Right lobe of liver (tissue), 6 donors: ENCODE data around the gene SLC9A2. TPM values are rescaled to one million over a fixed set of nuclear protein-coding genes. Genes with fewer than 3 reads are reported as not detected.

Source experiments
- ATAC-seq, 4 donors: fragments of 200-7000 bp; cut with Tn5 transposase; one replicate each; pipeline ENCODE4 v1.9.1; 2020; ENCODE audit warnings: mild to moderate bottlenecking in 4 of 4, moderate library complexity in 4 of 4
- DNase-seq, 3 donors: peaks; one replicate each; pipeline ENCODE4 v3.0.0-alpha.2; 2020
- H3K27ac ChIP-seq, 3 donors: fragments of 200-600 bp; one replicate each; pipeline ENCODE4 v1.8.0; 2022
- H3K27me3 ChIP-seq, 2 donors: fragments of 200-600 bp; one replicate each; pipeline ENCODE4 v1.8.0; 2022
- H3K36me3 ChIP-seq, 4 donors: fragments of 200-600 bp; sonication (generic) in 1 of 4; one replicate each; pipeline versions ENCODE4 v1.5.1 to v1.8.0; 2017 to 2022; ENCODE audit warnings: control low read depth in 1 of 4
- H3K4me1 ChIP-seq, 4 donors: fragments of 200-600 bp; sonication (generic) in 1 of 4; one replicate each; pipeline versions ENCODE4 v1.5.1 to v1.8.0; 2017 to 2022; ENCODE audit warnings: control low read depth in 1 of 4
- H3K4me3 ChIP-seq, 3 donors: fragments of 200-600 bp; one replicate each; pipeline ENCODE4 v1.8.0; 2022
- H3K9me3 ChIP-seq, 4 donors: fragments of 200-600 bp; sonication (generic) in 1 of 4; one replicate each; pipeline versions ENCODE4 v1.5.1 to v1.8.0; 2017 to 2022; ENCODE audit warnings: control low read depth in 1 of 4
- POLR2A ChIP-seq: fragments of 450-650 bp; IDR thresholded peaks from one replicate; pipeline ENCODE4 v1.6.1; 2017; ENCODE audit warnings: antibody characterized with exemption, mild to moderate bottlenecking
- WGBS: methylation state at CpG from one replicate; pipeline ENCODE4 v1.1.6; 2018; ENCODE audit warnings: low coverage, low lambda C conversion rate; ENCODE audit not compliant: insufficient coverage; ENCODE audit errors: missing lambda C conversion rate; 5-methylcytosine and 5-hydroxymethylcytosine counted together
- intact Hi-C, 2 donors: fragments of 100-400 bp; cut with DNase I; formaldehyde crosslinking; loops; one replicate each; pipeline versions ENCODE4 v1.11.2 to v1.14.1; 2022
- total RNA-seq, 6 experiments: library from RNA; depleted of rRNA in 2 of 6; stranded (reverse); fragments of >200 nt in 2 of 6; fragmentation: NEBNext Ultra II Directional in 3 of 6; extraction: Animal tissue kit (Norgen Biotek cat#: 25700) in 3 of 6; gene quantifications; one replicate each; pipeline versions ENCODE4 v1.1.0 to v1.2.4, GENCODE V29; 2016 to 2023
- TF ChIP-seq, protein P1 (sequence below), 4 donors: fragments of 200-600 bp in 3 of 4; fragments of 450-650 bp in 1 of 4; IDR thresholded peaks; one replicate each; pipeline versions ENCODE4 v1.5.1 to v1.8.0; 2016 to 2022; ENCODE audit warnings: antibody characterized with exemption in 4 of 4, mild to moderate bottlenecking in 2 of 4
- donor health status: DM: no; HTN: yes; CAD: no.
- donor health status: DM: no; HTN: no; CAD: no.
- donor health status: DM: no; HTN: no; CAD: no.
- donor health status: DM: no; HTN: yes; CAD: no.
- donor health status: DM: no; HTN: yes; CAD: no.

Gene SLC9A2
- total RNA-seq, 6 experiments from 2014 or later = 0.06 TPM; not detected in 5

DNA sequence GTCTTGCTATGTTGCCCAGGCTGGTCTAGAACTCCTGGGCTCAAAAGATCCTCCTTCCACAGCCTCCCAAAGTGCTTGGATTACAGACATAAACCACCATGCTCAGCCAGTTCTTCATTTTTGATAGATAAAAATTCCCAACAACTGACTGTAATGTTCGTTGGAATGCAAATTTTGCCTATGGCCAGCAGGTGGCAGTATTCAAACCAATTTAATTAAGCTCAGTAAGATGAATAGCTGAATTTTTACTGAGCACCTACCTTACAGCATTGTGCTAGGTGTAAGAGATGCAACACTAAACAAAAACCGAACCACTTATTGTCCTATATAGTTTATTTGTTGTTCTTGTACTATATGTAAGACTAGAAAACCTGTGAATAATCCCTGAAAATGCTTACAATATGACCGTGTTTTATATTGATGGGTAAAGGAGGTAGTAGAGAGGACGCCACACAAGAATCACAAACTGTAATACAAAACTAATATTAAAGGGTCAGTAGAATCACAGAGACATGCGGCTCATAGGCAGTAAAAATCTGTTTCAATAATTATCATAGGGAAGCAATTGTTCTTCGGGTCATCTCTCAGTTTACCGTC, 134.3 kb downstream of the SLC9A2 start:
- ATAC-seq (peak; percentile 78 to 88 (median 84)), DNase-seq (peak in 1 of 3 donors; percentile 50)
- Histone ChIP-seq H3K36me3 (no peaks in the 10 kb centered on the region), H3K4me3 (no peak overlapping the region), H3K27ac (no peak overlapping the region), H3K4me1 (peaks cover 0 to 21% (median 6%) of the 10 kb centered on the region in 4 donors), H3K9me3 (no peaks in the 10 kb centered on the region), H3K27me3 (no peaks in the 10 kb centered on the region)
- intact Hi-C loops = loop anchor here in 1 of 2 donors (10.0 kb wide), 1 partner anchor 51 kb away; no protein-coding TSS in a partner anchor
- TF ChIP-seq, protein P1, sequence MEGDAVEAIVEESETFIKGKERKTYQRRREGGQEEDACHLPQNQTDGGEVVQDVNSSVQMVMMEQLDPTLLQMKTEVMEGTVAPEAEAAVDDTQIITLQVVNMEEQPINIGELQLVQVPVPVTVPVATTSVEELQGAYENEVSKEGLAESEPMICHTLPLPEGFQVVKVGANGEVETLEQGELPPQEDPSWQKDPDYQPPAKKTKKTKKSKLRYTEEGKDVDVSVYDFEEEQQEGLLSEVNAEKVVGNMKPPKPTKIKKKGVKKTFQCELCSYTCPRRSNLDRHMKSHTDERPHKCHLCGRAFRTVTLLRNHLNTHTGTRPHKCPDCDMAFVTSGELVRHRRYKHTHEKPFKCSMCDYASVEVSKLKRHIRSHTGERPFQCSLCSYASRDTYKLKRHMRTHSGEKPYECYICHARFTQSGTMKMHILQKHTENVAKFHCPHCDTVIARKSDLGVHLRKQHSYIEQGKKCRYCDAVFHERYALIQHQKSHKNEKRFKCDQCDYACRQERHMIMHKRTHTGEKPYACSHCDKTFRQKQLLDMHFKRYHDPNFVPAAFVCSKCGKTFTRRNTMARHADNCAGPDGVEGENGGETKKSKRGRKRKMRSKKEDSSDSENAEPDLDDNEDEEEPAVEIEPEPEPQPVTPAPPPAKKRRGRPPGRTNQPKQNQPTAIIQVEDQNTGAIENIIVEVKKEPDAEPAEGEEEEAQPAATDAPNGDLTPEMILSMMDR (IDR thresholded peaks at IDR 0.05) = peak; percentile 78 to 82 (median 82)
- TF ChIP-seq POLR2A = no peak
- 35% methylated on average over 5 of the region's 7 CpGs for WGBS

DNA sequence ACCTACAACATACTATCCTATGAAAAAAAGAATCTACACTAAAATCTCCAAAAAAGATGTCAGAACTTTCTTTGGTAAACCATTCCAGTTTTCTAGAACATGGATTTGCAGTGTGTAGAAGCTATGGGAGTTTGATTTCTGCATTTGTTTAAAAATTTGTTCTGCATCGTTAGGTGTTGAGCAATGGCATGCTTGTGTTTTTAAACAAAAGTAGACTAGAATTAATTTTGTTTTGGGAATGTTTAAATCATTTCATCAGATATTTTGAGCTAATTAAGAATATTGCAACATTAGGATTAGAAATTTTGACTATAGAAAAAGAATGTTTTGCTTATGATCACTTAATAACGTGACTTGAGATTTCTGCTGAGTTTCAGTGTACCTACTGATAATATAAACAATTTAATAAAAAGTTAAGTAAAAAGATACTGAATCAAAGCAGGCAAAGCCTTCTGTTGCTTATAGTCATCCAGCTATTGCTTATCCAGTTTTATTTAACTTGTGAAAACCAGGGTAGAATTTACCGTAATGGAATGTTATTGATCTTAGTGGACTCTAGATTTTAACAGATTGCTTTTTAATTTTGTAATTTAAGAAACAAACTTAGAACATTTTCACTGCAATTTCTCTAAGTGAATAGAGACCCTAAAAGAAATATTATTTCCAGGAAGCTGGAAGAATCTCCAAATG, 135.2 kb downstream of the SLC9A2 start:
- DNase-seq = no peak
- Histone ChIP-seq H3K36me3 (no peaks in the 10 kb centered on the region), H3K4me1 (peaks cover 0 to 24% (median 6%) of the 10 kb centered on the region in 4 donors), H3K9me3 (no peaks in the 10 kb centered on the region), H3K27ac (peak overlapping the region in 2 of 3 donors; percentile 13 to 55), H3K27me3 (no peaks in the 10 kb centered on the region), H3K4me3 (no peak overlapping the region)
- ATAC-seq = peak; percentile 33 to 52 (median 46)
- WGBS = 37% methylated on average over 3 of the region's 3 CpGs
- intact Hi-C loops = loop anchor here in 1 of 2 donors (10.0 kb wide), 1 partner anchor 50 kb away; no protein-coding TSS in a partner anchor
- no peak for TF ChIP-seq POLR2A
- TF ChIP-seq, protein P1 (IDR thresholded peaks at IDR 0.05) = no peak

GRCh38 chr2:102755284-102755683, 135.9 kb downstream of the SLC9A2 start:
- TF ChIP-seq POLR2A = no peak
- TF ChIP-seq, protein P1 (IDR thresholded peaks at IDR 0.05) = no peak
- peak overlapping the region in 2 of 3 donors; percentile 13 to 55 for H3K27ac ChIP-seq
- peaks cover 0 to 24% (median 6%) of the 10 kb centered on the region in 4 donors for H3K4me1 ChIP-seq
- H3K36me3 ChIP-seq = no peaks in the 10 kb centered on the region
- WGBS = 22% methylated on average over 4 of the region's 4 CpGs
- ATAC-seq = peak; percentile 67 to 85 (median 73)
- H3K9me3 ChIP-seq = no peaks in the 10 kb centered on the region
- intact Hi-C loops = loop anchor here in 1 of 2 donors (10.0 kb wide), 1 partner anchor 50 kb away; no protein-coding TSS in a partner anchor
- H3K4me3 ChIP-seq = no peak overlapping the region
- DNase-seq = no peak
- no peaks in the 10 kb centered on the region for H3K27me3 ChIP-seq

- no peaks in the 10 kb centered on the region for H3K27me3 ChIP-seq
- intact Hi-C loops = loop anchor here in 1 of 2 donors (10.0 kb wide), 1 partner anchor 46 kb away; no protein-coding TSS in a partner anchor
- H3K4me1 ChIP-seq = peaks cover 0 to 24% (median 6%) of the 10 kb centered on the region in 4 donors
- no peak overlapping the region for H3K4me3 ChIP-seq
- ATAC-seq (peak; percentile 32 to 78 (median 64)), DNase-seq (peak in 1 of 3 donors; percentile 50)
- no peaks in the 10 kb centered on the region for H3K36me3 ChIP-seq
- TF ChIP-seq POLR2A = no peak
- TF ChIP-seq, protein P1 (IDR thresholded peaks at IDR 0.05) = no peak
- H3K9me3 ChIP-seq = no peaks in the 10 kb centered on the region
- no peak overlapping the region for H3K27ac ChIP-seq
Measured at GRCh38 chr2:102758439-102758838, 139.1 kb downstream of the SLC9A2 start.

Other genes starting within 250 kb of the SLC9A2 start
- gene IL18RAP, start 196.4 kb upstream of the SLC9A2 start, total RNA-seq = 1 to 10 TPM in 2 of 6 experiments, under 1 TPM in 4; 0.22 to 2.7 (median 0.67) TPM
- not detected for gene SLC9A4, start 146.3 kb upstream of the SLC9A2 start, total RNA-seq
- 1 to 10 TPM; 1.2 to 5.9 (median 2.3) TPM for gene TMEM182, start 142.5 kb downstream of the SLC9A2 start, total RNA-seq